Neural progenitor cell (in vitro differentiated cells): ENCODE data around the gene CCL26. TPM values are rescaled to one million over a fixed set of nuclear protein-coding genes. Genes with fewer than 3 reads are reported as not detected.

ENCODE experiments used
- DNase-seq: peaks from one replicate; pipeline ENCODE4 v3.0.0-alpha.2; 2016; ENCODE audit warnings: low spot score
- H2AFZ ChIP-seq: fragments of 200-600 bp; sonication (generic); replicated peaks from 2 replicates; pipeline ENCODE4 v1.6.1; 2016; ENCODE audit warnings: antibody characterized with exemption
- H3F3A ChIP-seq: fragments of 200-600 bp; sonication (generic); 2 replicates; pipeline ENCODE4 v1.6.1; 2016; ENCODE audit warnings: antibody characterized with exemption, low read depth
- H3K27ac ChIP-seq: fragments of 200-600 bp; sonication (generic); 2 replicates; pipeline ENCODE4 v1.5.1; 2016; ENCODE audit warnings: mild to moderate bottlenecking
- H3K27me3 ChIP-seq: fragments of 200-600 bp; sonication (generic); 2 replicates; pipeline ENCODE4 v1.6.1; 2016; ENCODE audit warnings: mild to moderate bottlenecking, moderate library complexity
- H3K36me3 ChIP-seq: fragments of 200-600 bp; sonication (generic); 2 replicates; pipeline ENCODE4 v1.5.1; 2016
- H3K4me1 ChIP-seq: fragments of 200-600 bp; sonication (generic); 2 replicates; pipeline ENCODE4 v1.6.1; 2016; ENCODE audit warnings: mixed run types
- H3K4me2 ChIP-seq: fragments of 200-600 bp; sonication (generic); 2 replicates; pipeline ENCODE4 v1.6.1; 2016
- H3K4me3 ChIP-seq: fragments of 200-600 bp; sonication (generic); 2 replicates; pipeline ENCODE4 v1.5.1; 2016
- H3K79me2 ChIP-seq: fragments of 200-600 bp; sonication (generic); 2 replicates; pipeline ENCODE4 v1.6.1; 2016; ENCODE audit warnings: low read depth
- H3K9ac ChIP-seq: fragments of 200-600 bp; sonication (generic); 2 replicates; pipeline ENCODE4 v1.6.1; 2016
- H3K9me3 ChIP-seq: fragments of 200-600 bp; sonication (generic); 2 replicates; pipeline ENCODE4 v1.5.1; 2016; ENCODE audit warnings: low read depth
- H4K20me1 ChIP-seq: fragments of 200-600 bp; sonication (generic); 2 replicates; pipeline ENCODE4 v1.6.1; 2016; ENCODE audit warnings: low read depth
- H3K27ac Mint-ChIP-seq: 3 replicates; pipeline ENCODE4 v1.8.0; 2021; ENCODE audit warnings: mixed read lengths
- H3K27me3 Mint-ChIP-seq: 2 replicates; pipeline ENCODE4 v1.8.0; 2022; ENCODE audit warnings: low read depth, mild to moderate bottlenecking, inconsistent platforms, moderate library complexity, mixed read lengths; ENCODE audit not compliant: insufficient read depth
- H3K36me3 Mint-ChIP-seq: 3 replicates; pipeline ENCODE4 v1.8.0; 2021; ENCODE audit warnings: mixed read lengths
- H3K4me1 Mint-ChIP-seq: 3 replicates; pipeline ENCODE4 v1.8.0; 2021; ENCODE audit warnings: mixed read lengths
- H3K4me3 Mint-ChIP-seq: 3 replicates; pipeline ENCODE4 v1.8.0; 2021; ENCODE audit warnings: mild to moderate bottlenecking, moderate library complexity, mixed read lengths
- H3K9me3 Mint-ChIP-seq: 3 replicates; pipeline ENCODE4 v1.8.0; 2020; ENCODE audit warnings: mixed read lengths
- EZH2 ChIP-seq: fragments of 200-600 bp; sonication (generic); IDR thresholded peaks from 2 replicates; pipeline ENCODE4 v1.6.1; 2017; ENCODE audit warnings: antibody characterized with exemption, mild to moderate bottlenecking, moderate library complexity
- EZH2phosphoT487 ChIP-seq: fragments of 200-600 bp; sonication (generic); IDR thresholded peaks from 2 replicates; pipeline ENCODE4 v1.6.1; 2017; ENCODE audit warnings: antibody characterized with exemption
- total RNA-seq: library from RNA; depleted of rRNA; stranded (reverse); fragments of >200 nt; gene quantifications from 2 replicates; pipeline ENCODE4 v1.2.3, GENCODE V29; 2015; ENCODE audit warnings: low replicate concordance
- TF ChIP-seq, protein P1 (sequence below): fragments of 200-600 bp; sonication (generic); IDR thresholded peaks from 2 replicates; pipeline ENCODE4 v1.5.1; 2017; ENCODE audit warnings: antibody characterized with exemption, mild to moderate bottlenecking

Gene CCL26
- total RNA-seq, 1 donor from 2014 or later = not detected

DNA sequence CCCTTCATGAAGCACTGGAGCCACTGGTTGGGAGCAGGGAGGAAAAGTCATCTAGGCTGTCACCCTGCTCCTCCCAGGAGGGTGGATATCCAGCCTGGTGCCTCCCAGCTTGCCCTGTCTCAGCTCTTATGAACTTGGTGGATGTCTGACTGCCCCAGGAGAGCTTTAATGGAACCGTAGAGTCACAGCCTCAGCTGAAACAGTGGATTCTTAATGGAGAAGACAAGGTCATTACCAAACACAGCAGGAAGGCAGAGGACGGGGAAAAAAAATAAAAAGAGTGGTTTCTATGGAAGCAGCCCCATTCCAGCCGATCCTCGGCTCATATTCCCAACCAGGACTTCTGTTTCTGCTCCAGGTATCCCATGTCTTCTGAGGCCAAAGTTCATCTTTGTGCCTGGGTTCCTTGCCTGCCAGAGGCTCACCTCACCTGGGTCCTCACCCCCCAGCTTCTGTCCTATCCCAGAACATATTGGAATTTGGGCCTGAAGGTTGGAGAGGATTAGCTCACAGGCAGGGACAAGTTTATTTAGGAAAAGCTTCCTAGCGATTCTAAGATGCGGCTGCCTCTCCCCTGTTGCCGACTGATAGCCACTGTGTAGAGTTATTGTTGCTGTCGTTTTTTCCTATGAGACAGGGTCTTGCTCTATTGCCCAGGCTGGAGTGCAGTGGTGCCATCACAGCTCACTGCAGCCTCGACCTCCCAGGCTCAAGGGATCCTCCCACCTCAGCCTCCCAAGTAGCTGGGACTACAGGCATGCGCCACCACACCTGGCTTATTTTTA lies 15.6 kb downstream of the CCL26 start:
- no peak overlapping the region for H3K9ac ChIP-seq

DNA sequence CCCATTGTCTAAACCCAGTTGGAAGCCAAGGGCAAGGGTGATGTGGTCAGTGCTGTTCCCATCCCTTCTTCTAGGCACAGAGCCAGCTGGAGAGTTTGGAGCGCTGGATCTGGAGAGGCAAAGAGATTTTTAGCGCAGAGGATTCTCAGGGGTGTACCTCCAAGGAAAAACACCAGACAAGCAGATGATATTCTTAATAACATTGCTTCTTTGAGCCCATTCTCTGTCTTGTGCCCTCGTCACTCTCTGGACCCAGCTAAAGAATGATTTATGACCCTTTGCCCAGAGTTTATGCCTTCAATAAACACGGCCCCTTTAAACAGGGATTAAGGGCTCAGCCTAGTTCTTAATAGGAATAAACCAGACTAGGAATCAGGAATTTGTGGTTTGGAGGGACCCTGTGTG lies 28.6 kb downstream of the CCL26 start:
- no peak for TF ChIP-seq EZH2phosphoT487
- TF ChIP-seq, protein P1, sequence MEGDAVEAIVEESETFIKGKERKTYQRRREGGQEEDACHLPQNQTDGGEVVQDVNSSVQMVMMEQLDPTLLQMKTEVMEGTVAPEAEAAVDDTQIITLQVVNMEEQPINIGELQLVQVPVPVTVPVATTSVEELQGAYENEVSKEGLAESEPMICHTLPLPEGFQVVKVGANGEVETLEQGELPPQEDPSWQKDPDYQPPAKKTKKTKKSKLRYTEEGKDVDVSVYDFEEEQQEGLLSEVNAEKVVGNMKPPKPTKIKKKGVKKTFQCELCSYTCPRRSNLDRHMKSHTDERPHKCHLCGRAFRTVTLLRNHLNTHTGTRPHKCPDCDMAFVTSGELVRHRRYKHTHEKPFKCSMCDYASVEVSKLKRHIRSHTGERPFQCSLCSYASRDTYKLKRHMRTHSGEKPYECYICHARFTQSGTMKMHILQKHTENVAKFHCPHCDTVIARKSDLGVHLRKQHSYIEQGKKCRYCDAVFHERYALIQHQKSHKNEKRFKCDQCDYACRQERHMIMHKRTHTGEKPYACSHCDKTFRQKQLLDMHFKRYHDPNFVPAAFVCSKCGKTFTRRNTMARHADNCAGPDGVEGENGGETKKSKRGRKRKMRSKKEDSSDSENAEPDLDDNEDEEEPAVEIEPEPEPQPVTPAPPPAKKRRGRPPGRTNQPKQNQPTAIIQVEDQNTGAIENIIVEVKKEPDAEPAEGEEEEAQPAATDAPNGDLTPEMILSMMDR = no peak
- no peak for TF ChIP-seq EZH2
- Histone ChIP-seq H3F3A (peaks cover 21% of the 10 kb centered on the region), H3K27ac (no peak overlapping the region), H3K4me2 (no peak overlapping the region), H3K27me3 (peaks cover under 1% of the 10 kb centered on the region), H4K20me1 (no peaks in the 10 kb centered on the region), H3K4me1 (no peaks in the 10 kb centered on the region), H3K9me3 (no peaks in the 10 kb centered on the region), H3K79me2 (no peaks in the 10 kb centered on the region), H3K9ac (no peak overlapping the region), H3K36me3 (no peaks in the 10 kb centered on the region), H2AFZ (no peak overlapping the region), H3K4me3 (no peak overlapping the region)
- H3K27me3 Mint-ChIP-seq = peaks cover 15% of the 10 kb centered on the region
- H3K4me3 Mint-ChIP-seq = peak overlapping the region; percentile 48
- H3K36me3 Mint-ChIP-seq = no peaks in the 10 kb centered on the region
- peaks cover 13% of the 10 kb centered on the region for H3K4me1 Mint-ChIP-seq
- no peak overlapping the region for H3K27ac Mint-ChIP-seq
- DNase-seq = no peak
- H3K9me3 Mint-ChIP-seq = no peaks in the 10 kb centered on the region

More for the DNA sequence above, 15.6 kb downstream of the CCL26 start:
- Mint-ChIP-seq H3K4me1 (peaks cover 6% of the 10 kb centered on the region), H3K27ac (no peak overlapping the region), H3K4me3 (no peak overlapping the region), H3K36me3 (no peaks in the 10 kb centered on the region), H3K9me3 (no peaks in the 10 kb centered on the region), H3K27me3 (peaks cover 7% of the 10 kb centered on the region)
- Histone ChIP-seq H3K4me2 (no peak overlapping the region), H3K9me3 (no peaks in the 10 kb centered on the region), H3F3A (no peaks in the 10 kb centered on the region), H3K27ac (no peak overlapping the region), H3K27me3 (no peaks in the 10 kb centered on the region), H3K79me2 (no peaks in the 10 kb centered on the region), H3K4me3 (no peak overlapping the region), H4K20me1 (no peaks in the 10 kb centered on the region), H3K36me3 (no peaks in the 10 kb centered on the region), H3K4me1 (no peaks in the 10 kb centered on the region), H2AFZ (no peak overlapping the region)
- no peak for TF ChIP-seq EZH2
- TF ChIP-seq, protein P1 = no peak
- no peak for TF ChIP-seq EZH2phosphoT487
- no peak for DNase-seq

DNA sequence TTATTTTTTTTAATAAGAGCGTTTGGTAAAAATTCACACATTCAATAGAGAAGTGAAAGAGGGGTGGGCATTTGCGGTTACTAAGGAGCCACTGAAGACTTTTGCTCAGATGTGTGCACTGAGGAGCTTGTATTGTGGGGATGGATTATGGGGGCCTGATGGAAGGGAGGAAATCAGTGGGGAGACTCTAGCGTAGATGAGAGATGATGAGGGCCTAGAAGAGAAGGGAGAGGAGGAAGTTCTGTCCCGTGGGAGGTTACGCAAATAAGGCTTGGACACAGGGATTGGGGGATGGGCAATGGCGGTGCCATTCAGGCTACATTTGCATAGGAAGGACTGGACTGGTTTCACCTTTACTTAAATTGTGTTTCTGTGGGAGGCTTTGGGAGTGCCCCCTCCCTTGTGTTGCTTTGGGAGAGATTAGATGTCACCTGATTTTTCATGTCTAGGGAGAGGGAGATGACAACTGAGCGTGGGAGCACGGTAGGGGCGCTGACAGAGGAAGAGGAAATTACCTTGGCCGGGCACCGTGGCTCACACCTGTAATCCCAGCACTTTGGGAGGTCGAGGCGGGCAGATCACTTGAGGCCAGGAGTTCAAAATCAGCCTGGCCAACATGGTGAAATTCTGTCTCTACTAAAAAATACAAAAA lies 31.0 kb downstream of the CCL26 start:
- Mint-ChIP-seq H3K27me3 (peaks cover 29% of the 10 kb centered on the region), H3K27ac (no peak overlapping the region), H3K4me1 (peaks cover 27% of the 10 kb centered on the region), H3K9me3 (no peaks in the 10 kb centered on the region), H3K4me3 (peak overlapping the region; percentile 2), H3K36me3 (no peaks in the 10 kb centered on the region)
- Histone ChIP-seq H2AFZ (no peak overlapping the region), H3K27me3 (peaks cover 20% of the 10 kb centered on the region), H3K4me1 (peaks cover 3% of the 10 kb centered on the region), H3K36me3 (no peaks in the 10 kb centered on the region), H3K4me2 (peak overlapping the region; percentile 0), H3K79me2 (no peaks in the 10 kb centered on the region), H3K27ac (no peak overlapping the region), H3K9ac (no peak overlapping the region), H3K4me3 (no peak overlapping the region), H4K20me1 (peaks cover 7% of the 10 kb centered on the region), H3K9me3 (no peaks in the 10 kb centered on the region), H3F3A (peaks cover 30% of the 10 kb centered on the region)
- TF ChIP-seq, protein P1 = no peak
- no peak for TF ChIP-seq EZH2
- TF ChIP-seq EZH2phosphoT487 = no peak
- peak; percentile 33 for DNase-seq
